PC-9 (cell line): ENCODE measurements around the gene DIP2C.

Experiments
- EZH2 ChIP-seq: fragments of 200-600 bp; sonication (generic); IDR thresholded peaks from 2 replicates; pipeline ENCODE4 v1.8.0; 2017; ENCODE audit warnings: antibody characterized with exemption, low read depth
- TF ChIP-seq, protein P1 (sequence below): fragments of 200-600 bp; sonication (generic); conservative IDR thresholded peaks from 2 replicates; pipeline ENCODE4 v1.6.1; 2017; ENCODE audit warnings: mixed run types, antibody characterized with exemption, mild to moderate bottlenecking, moderate library complexity

GRCh38 chr10:359762-360161 lies 329.7 kb downstream of the DIP2C start:
- TF ChIP-seq EZH2: no peak
- TF ChIP-seq, protein P1, sequence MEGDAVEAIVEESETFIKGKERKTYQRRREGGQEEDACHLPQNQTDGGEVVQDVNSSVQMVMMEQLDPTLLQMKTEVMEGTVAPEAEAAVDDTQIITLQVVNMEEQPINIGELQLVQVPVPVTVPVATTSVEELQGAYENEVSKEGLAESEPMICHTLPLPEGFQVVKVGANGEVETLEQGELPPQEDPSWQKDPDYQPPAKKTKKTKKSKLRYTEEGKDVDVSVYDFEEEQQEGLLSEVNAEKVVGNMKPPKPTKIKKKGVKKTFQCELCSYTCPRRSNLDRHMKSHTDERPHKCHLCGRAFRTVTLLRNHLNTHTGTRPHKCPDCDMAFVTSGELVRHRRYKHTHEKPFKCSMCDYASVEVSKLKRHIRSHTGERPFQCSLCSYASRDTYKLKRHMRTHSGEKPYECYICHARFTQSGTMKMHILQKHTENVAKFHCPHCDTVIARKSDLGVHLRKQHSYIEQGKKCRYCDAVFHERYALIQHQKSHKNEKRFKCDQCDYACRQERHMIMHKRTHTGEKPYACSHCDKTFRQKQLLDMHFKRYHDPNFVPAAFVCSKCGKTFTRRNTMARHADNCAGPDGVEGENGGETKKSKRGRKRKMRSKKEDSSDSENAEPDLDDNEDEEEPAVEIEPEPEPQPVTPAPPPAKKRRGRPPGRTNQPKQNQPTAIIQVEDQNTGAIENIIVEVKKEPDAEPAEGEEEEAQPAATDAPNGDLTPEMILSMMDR: no peak
